Cardiac muscle cell (in vitro differentiated cells and primary cell): ENCODE data around the gene DOCK3. TPM values are rescaled to one million over a fixed set of nuclear protein-coding genes. Genes with fewer than 3 reads are reported as not detected.
"Not testable (repeated sequence)": the region's sequence is repeated elsewhere in the genome, so short reads cannot be mapped to it uniquely, and the experiment has no call there.

Source experiments
- DNase-seq, 2 donors: peaks; one replicate each; pipeline versions ENCODE4 v3.0.0 to v3.0.0-alpha.2; 2010 to 2017; ENCODE audit warnings: low read depth in 1 of 2, low spot score in 1 of 2
- H3K27ac ChIP-seq: fragments of 200-600 bp; sonication (generic); 2 replicates; pipeline ENCODE4 v1.5.1; 2016
- H3K27me3 ChIP-seq: fragments of 200-600 bp; sonication (generic); 2 replicates; pipeline ENCODE4 v1.6.0; 2016; ENCODE audit warnings: control low read depth
- H3K36me3 ChIP-seq: fragments of 200-600 bp; sonication (generic); 2 replicates; pipeline ENCODE4 v1.5.1; 2016; ENCODE audit warnings: control low read depth
- H3K4me1 ChIP-seq: fragments of 200-600 bp; sonication (generic); 2 replicates; pipeline ENCODE4 v1.8.1; 2017; ENCODE audit warnings: low read depth, mild to moderate bottlenecking, mixed run types
- H3K4me3 ChIP-seq: fragments of 200-600 bp; sonication (generic); 2 replicates; pipeline ENCODE4 v1.5.1; 2016; ENCODE audit warnings: mild to moderate bottlenecking
- H3K9me3 ChIP-seq: fragments of 200-600 bp; sonication (generic); 2 replicates; pipeline ENCODE4 v1.5.1; 2017; ENCODE audit warnings: low read depth, mild to moderate bottlenecking, control low read depth
- polyA plus RNA-seq: library from polyadenylated mRNA; unstranded; fragments of >200 nt; fragmentation: Nextera tagmentation; extraction: Ambion mirVana; gene quantifications from 2 replicates; pipeline ENCODE4 v1.2.1, GENCODE V29; 2016
- total RNA-seq: library from RNA; depleted of rRNA; stranded (reverse); fragments of >200 nt; gene quantifications from 2 replicates; pipeline ENCODE4 v1.2.3, GENCODE V29; 2016
- TF ChIP-seq, protein P1 (sequence below): IDR thresholded peaks from 2 replicates; pipeline ENCODE4 v1.5.1; 2012; ENCODE audit warnings: low read depth, mild to moderate bottlenecking, low read length

DOCK3 gene
- total and polyA plus RNA-seq, 2 experiments from 2014 or later = 0.56 to 1.3 TPM

DNA sequence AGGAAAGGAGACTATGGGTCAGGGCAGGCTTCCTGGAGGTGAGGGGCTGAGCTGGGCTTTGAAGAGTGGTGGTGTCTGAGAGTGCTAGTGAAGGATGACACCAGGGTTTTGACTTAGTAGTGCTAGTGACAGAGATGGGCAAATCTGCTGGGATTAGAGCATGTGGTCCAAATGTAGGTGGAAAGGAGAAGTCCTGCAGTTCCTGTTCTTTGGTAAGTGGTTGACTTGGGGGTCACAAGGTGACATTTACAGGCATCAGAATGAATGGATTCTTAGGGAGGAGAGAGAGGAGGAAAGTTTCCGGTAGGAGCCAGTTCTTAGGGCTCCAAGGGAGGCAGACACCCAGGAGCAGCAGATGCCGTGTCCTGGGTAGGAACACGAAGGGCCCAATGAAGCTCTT, 796 bp upstream of the DOCK3 start:
- no peaks in the 10 kb centered on the region for H3K9me3 ChIP-seq
- no peaks in the 10 kb centered on the region for H3K36me3 ChIP-seq
- DNase-seq = no peak
- H3K27ac ChIP-seq = no peak overlapping the region
- peaks cover 83% of the 10 kb centered on the region for H3K27me3 ChIP-seq
- no peak overlapping the region for H3K4me3 ChIP-seq
- TF ChIP-seq, protein P1, sequence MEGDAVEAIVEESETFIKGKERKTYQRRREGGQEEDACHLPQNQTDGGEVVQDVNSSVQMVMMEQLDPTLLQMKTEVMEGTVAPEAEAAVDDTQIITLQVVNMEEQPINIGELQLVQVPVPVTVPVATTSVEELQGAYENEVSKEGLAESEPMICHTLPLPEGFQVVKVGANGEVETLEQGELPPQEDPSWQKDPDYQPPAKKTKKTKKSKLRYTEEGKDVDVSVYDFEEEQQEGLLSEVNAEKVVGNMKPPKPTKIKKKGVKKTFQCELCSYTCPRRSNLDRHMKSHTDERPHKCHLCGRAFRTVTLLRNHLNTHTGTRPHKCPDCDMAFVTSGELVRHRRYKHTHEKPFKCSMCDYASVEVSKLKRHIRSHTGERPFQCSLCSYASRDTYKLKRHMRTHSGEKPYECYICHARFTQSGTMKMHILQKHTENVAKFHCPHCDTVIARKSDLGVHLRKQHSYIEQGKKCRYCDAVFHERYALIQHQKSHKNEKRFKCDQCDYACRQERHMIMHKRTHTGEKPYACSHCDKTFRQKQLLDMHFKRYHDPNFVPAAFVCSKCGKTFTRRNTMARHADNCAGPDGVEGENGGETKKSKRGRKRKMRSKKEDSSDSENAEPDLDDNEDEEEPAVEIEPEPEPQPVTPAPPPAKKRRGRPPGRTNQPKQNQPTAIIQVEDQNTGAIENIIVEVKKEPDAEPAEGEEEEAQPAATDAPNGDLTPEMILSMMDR = no peak
- no peaks in the 10 kb centered on the region for H3K4me1 ChIP-seq

DNA sequence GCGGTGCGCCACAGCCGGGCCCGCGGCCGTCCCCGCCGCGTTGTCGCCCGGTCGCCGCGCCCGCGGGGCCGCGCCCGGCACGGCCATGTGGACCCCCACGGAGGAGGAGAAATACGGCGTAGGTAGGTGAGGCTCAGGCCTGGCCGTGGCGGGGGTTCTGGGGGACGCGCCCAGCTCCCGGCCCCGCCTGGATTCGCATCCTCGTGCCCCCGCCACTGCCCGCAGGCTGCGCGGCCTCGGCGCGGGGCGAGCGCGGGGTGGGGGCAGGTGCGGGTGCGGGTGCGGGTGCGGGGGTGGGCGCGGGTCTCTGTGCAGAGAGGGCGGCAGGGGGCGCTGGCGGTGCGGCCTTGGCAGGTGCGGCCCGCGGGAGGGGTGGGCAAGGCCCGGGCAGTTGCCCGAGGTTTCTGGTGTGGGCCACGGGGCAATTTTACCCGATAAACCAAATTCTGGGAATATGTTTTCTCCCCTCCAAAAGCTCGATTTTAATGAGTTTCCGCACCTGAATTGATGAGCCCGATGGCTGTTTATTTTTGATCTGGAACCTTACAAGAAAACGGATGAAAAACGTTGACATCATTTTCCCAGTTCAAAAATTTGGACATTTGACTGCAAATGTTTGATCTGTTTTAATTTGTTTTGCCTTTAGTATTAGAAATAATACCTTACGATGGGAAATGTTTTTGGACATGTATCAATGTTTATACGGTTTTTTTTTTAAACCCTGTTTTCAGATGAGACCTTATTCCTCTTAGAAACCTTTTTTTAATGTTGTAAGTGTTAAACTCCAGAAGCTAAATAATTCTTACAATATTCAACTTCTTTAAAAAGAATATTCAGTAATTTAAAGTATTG, 678 bp downstream of the DOCK3 start:
- Histone ChIP-seq H3K36me3 (no peaks in the 10 kb centered on the region), H3K27me3 (peaks cover 79% of the 10 kb centered on the region), H3K9me3 (no peaks in the 10 kb centered on the region), H3K27ac (no peak overlapping the region), H3K4me1 (no peaks in the 10 kb centered on the region), H3K4me3 (peak overlapping the region; percentile 68)
- TF ChIP-seq, protein P1 = no peak
- DNase-seq = peak in 1 of 2 donors; percentile 60

DNA sequence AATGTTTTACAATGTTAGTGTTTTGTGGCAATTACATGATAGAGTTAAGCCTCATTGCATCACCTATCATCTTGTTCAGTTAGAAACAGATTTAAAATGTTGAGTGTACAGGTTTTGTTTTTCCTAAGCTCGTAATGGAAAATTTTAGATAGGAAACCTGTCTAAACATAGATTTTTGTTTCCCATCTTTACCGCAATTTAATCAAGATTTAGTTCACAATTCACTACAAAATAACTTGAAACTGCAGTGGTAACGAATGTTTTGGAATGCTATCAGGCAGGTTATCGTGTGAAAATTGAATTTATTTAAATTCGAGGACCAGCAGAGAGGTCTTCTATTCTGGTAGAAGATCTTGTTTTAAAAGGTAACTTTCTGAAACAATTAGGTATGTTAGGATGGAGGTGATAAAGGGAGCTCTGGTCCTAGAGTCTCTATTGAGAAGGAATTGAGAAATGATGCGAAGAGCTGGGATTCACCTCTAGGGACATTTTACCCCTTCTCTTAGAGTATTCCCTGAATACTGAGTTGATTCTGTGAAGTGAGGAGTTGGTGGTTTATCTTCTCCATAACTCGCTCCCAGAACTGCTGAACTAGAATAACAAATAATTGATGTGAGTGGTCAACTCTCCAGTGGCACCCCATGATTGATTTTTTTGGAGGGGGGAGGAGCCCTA, 1.4 kb downstream of the DOCK3 start:
- TF ChIP-seq, protein P1 = no peak
- Histone ChIP-seq H3K4me3 (no peak overlapping the region), H3K27ac (no peak overlapping the region), H3K4me1 (no peaks in the 10 kb centered on the region), H3K27me3 (peaks cover 72% of the 10 kb centered on the region), H3K9me3 (no peaks in the 10 kb centered on the region), H3K36me3 (no peaks in the 10 kb centered on the region)
- DNase-seq = no peak

DNA sequence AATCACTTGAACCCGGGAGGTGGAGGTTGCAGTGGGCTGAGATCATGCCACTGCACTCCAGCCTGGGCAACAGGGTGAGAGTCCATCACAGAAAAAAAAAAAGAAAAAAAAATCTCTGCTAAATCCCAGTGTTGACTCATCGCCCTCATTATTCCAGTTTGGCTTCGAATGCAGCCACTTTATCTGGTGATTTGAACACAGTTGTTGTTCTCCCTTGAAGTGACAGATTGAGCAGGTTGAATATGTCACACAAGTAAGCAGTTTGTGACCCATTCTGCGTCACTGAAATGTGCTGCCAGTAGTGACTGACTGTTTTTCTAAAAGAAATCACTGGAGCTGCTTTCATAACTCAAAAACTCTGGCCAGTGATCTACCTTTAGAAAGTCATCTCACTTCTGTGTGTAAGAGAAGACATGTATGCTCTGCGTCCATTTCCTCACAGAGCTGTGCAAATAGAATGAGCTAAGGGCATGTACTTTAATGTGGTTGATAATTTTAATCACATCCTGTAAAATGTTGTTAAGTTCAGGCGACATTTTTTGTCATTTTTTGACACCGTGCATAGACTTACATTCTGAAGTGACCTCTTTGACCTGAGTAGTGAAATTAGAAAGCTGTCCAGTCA, 12.5 kb downstream of the DOCK3 start:
- no peak overlapping the region for H3K27ac ChIP-seq
- no peak overlapping the region for H3K4me3 ChIP-seq
- H3K9me3 ChIP-seq = no peaks in the 10 kb centered on the region
- no peak for DNase-seq
- peaks cover 4% of the 10 kb centered on the region for H3K27me3 ChIP-seq
- no peaks in the 10 kb centered on the region for H3K36me3 ChIP-seq
- TF ChIP-seq, protein P1 = no peak
- no peaks in the 10 kb centered on the region for H3K4me1 ChIP-seq

DNA sequence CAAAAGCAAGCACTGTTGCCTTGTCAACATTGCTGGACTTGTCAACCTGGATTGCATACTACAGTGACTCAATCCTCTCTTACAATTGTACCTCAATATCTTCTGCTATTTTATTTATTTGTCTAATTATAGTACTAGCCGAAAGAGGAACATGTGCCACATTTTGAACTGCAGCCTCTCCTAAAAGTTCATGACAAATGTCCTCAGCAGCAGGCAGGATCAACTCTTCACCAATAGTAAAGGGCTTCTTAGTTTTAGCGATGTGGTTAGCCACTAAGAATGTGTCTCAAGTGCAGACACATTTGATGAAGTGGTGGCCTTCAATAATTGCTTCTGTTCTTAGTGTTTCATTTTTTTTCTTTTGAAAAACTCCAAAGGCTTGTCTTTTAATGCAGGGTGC, 13.2 kb downstream of the DOCK3 start:
- H3K27me3 ChIP-seq = peaks cover 4% of the 10 kb centered on the region
- no peak overlapping the region for H3K4me3 ChIP-seq
- H3K36me3 ChIP-seq = no peaks in the 10 kb centered on the region
- TF ChIP-seq, protein P1 = no peak
- H3K9me3 ChIP-seq = no peaks in the 10 kb centered on the region
- no peaks in the 10 kb centered on the region for H3K4me1 ChIP-seq
- DNase-seq = no peak
- H3K27ac ChIP-seq = no peak overlapping the region

DNA sequence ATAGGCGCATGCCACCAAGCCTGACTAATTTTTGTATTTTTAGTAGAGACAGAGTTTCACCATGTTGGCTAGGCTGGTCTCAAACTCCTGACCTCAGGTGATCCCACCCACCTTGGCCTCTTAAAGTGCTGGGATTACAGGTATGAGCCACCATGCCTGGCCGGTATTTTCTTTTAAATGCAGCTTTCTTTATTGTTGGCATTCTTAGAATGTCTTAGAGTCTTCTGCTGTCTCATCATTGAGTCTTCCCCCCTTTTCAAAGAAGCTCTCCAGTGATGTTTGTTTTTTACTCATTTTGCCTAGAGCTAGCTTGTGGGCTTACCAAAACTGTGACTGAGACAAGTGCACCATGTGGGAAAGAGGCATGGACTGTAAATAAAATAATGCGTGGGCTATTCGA, 13.9 kb downstream of the DOCK3 start:
- not testable (repeated sequence) for H3K4me1 ChIP-seq, H3K27ac ChIP-seq, H3K36me3 ChIP-seq, H3K9me3 ChIP-seq, DNase-seq, H3K4me3 ChIP-seq, H3K27me3 ChIP-seq
